ENCODE data around the gene MEN1. TPM values are rescaled to one million over a fixed set of nuclear protein-coding genes. Genes with fewer than 3 reads are reported as not detected.

Gene MEN1
- total RNA-seq, 1 donor from 2014 or later, result 26.4 TPM

DNA sequence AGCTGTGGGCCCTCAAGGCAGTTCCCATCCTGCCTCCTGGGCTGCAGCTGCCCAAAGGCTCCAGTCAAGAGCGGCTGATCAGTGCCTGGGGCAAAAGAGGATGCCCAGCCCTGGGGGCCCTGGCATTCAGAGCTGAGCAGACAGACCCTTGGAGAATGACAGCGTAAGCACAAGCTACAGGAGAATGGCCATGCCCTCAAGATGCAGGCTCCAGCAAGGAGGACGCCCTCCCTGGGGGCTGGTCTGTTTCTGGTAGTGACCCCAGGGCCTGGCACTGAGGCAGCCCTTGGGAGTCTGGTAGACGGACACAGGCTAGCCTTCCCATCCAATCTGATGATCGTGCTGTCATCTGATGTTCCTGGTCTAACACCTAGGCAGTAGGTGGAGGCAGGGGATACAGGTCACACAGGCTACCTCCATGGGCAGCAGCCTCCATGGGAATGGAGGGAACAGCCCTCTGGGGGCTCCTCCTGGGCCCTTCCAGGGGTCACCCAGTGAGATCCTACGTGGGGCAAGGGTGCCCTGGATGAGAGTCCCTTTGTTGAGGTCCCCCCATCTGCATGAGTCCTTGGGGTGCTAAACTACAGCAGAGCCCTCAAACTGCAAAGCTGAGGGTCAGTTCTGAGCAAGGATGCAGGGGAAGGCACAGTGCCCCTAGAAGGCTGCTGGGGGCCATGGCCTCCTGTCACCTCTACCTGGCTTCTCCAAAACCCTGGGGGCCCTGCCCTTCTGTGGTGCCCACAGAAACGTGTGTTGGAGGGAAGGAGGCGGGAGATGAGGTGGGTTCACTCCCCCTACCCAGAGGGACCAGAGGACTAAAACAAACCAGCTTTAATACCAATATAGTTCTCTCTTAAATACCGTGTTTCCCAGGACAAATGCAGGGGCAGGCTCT is 21.8 kb downstream of the MEN1 start:
- no peak for DNase-seq (ENCODE audit: extremely low read depth, low read depth, low spot score)

DNA sequence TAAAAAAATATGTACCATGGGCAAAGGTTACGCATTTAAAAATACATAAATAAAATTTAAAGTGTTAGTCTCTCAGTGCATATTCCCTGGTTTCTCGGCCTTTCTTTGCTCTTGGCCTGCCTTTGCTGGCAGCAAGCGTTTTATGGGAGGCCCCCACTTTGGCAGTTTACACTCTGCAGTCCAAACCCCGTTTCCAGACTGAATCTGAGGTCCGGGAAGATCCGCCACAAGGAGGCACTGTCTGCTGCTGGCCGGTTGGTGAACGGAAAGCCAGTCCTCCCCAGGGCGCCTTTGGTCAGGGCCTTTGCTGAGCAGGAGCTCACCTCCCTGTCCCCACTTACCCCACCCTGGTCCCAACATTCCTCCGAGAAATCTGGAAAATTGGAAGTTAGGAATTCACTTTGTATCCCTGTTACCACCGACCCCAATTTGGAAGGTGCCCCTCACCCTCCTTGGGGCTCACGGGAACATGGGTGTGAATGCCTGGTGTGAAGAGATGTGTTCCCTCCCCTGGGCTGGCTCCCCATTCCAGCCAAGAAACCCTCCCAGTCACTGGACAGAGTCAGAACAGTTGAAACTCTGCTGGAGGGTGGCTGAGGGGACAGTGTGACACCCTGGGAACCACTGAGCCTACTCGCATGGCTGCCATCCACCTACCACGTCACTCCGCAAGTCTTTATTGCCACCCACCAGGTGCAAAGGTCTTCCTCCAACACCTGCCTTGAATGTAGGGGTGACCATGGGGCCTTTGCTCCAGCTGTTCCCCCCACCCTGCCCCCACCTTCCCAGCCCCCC is 22.6 kb downstream of the MEN1 start:
- DNase-seq (ENCODE audit: extremely low read depth, low read depth, low spot score), result no peak

DNA sequence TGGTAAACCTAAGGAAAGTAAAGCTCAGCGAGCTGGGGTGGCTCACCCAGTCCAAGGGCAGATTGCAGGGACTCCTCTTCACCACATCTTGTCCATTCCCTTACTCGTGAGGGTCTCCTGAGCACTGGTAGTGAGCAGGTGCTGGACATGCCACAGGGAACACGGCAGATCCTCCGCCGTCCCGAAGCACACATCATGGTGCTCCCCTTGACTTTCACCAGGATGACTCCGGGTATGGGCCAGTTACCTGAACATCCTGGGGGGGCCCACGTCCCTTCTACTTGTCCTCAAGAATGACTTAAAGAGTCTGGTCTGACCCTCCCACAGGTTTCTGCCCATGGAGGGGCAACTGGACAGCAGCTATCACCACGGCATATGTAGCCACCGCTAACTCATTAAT is 24.0 kb downstream of the MEN1 start:
- no peak for DNase-seq (ENCODE audit: extremely low read depth, low read depth, low spot score)

DNA sequence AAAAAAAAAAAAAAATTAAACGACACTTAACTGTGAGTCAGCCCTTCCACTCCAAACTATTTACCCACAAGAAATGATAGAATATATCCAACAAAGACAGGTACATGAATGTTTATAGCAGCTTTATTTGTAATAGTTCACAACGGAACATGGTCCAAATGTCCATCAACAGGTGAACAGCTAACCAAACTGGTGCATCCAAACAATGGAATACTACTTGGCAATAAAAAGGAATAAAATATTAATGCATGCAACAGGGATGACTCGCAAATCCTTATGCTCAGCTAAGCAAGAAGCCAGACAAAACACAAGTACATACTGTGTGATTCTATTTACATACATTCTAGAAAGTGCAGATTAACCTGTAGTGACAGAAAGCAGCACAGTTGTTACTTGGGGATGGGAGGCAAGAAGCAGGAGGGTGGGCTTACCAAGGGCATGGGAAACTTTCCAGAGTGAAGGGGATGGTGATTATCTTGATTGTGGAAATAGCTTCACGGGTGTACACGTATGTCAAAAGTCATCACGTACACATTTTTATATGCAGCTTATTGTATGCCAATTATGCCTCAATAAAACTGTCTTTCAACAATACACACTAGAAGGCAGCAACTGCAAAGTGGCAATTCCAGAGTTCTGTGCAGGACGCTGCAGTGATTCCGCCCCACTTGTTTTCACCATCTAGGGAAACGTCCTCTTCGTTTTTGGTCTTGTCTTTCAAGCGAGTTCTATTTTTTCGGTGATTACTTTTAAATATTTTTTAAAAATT is 25.4 kb downstream of the MEN1 start:
- no peak for DNase-seq (ENCODE audit: extremely low read depth, low read depth, low spot score)

DNA sequence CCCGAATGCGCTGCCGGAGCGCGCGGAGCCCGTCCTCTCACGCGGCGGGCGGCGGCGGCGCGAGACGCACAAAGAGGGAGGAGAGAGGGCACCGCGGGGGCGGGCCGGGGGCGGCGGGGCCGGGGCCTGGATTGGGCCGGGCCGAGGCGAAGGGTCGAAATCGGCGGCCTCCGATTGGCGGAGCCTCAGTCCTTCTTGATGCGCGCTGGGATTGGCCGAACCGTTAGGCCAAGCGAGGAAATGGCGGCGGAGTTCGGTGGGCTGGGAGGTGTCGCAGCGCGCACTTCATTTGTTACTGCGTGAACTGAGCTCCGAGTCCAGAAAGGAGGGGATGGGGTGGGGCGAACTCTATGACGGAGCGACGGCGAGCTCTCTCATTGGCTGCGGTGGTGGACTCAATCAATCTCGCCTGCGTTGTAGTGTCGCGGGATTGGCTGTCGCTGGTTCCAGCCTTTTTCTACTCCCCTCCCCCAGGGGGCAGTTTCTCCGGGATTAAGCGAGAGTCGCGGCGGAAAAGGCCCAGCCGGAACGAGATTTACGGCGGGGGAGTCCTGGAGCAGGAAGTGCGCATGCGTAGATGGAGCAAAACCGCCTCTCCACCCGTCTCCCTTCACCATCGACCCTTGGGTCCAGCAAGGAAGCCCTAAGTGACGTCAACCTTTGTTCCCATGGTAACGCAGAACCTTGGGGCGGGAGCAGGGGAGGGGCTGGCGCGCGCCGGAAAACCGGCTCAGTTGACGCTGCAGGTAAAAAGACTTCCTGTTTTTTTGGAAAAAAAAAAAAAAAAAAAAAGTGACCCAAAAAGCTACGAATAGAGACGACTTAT is 31.7 kb downstream of the MEN1 start, which contains the start of gene SF1:
Gene SF1 (minus strand): TSS at position 70 of the 826 bp plus-strand sequence. CDS start 150 bp downstream, outside the sequence.
- peak; percentile 99 for DNase-seq (ENCODE audit: extremely low read depth, low read depth, low spot score)

DNA sequence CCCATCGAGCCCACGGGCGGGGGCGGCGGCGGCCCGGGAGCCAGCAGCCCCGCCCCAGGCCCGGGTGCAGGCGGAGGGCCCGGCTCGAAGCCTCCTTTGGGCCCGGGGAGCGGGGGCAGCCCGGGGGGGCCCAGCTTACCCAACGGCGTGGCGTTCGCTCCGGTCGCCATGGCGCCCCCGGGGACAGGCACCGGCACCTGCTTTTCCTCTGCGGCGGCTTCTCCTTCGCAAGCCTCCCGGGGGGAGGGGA is 32.2 kb downstream of the MEN1 start:
- DNase-seq (ENCODE audit: extremely low read depth, low read depth, low spot score), result no peak

DNA sequence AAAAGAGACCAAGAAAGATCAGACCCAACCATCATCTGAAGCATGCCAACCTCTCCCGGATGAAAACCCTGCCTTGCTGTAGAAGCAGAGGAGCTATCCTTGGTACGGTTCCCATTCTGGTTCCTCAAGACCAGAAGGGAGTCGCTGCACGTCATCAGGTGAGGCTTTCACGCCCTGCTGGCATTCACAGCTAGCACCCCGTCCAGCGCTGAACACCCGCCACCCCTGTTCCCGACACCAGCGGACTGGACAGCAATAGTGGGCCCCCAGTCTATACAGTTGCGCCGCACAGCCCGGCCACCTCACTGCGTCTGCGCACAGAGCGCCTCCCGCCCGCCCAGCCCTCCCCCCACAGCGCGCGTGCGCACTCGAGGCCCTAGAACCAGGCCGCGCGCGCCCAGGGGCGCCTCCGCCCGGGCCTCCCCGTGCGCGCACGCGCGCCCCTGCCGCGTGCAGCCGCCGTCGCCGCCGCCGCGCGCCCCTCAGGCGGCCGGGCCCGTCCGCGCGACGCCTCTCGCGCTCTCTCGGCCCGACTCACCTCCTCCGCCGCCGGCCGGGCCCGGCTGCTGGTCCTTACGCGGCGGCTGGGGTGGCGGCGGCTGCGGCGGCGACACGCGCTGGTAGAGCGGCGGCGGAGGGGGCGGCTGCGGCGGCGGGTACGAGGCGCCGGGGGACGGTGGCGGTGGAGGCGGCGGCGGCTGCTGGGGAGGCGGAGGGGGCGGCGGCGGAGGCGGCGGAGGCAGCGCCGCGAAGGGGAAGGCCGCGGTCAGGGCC is 32.7 kb downstream of the MEN1 start:
- no peak for DNase-seq (ENCODE audit: extremely low read depth, low read depth, low spot score)

DNA sequence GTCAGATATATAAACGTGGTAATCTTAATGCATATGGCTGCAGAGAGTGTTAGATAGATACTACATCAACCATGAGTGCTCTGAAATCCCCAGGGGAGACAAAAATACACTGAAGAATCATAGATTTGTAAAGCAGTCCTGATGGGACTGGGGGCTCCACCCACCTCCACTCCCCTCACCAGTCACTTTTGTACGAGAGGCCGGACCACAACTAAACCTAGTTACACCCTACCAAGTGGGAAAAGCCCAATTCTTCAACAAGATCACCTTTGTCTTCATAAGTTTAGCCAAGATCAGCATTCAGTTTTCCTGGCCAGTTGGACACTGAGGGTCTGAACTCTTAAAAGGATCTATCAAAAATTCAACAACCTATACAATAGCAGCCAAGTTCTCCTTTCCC is 33.5 kb downstream of the MEN1 start:
- no peak for DNase-seq (ENCODE audit: extremely low read depth, low read depth, low spot score)

DNA sequence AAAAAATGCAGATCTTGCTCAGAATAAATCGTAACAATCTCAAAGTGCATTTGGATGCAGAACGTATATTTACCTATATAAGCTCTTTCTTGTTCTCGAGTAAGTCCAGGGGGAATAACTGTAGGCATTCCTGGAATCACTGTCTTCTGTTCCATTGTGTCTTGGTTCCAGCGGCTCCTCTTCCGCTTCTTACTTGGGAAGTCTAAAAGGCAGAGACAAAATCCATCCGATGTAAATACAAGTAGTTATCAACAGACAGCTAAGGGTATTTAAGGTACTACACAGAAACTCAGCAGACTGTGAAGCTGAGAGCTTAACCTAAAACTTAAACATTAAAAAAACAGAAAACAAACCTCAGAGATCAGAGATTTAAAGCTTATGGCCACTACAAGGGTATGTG is 33.9 kb downstream of the MEN1 start:
- no peak for DNase-seq (ENCODE audit: extremely low read depth, low read depth, low spot score)

DNA sequence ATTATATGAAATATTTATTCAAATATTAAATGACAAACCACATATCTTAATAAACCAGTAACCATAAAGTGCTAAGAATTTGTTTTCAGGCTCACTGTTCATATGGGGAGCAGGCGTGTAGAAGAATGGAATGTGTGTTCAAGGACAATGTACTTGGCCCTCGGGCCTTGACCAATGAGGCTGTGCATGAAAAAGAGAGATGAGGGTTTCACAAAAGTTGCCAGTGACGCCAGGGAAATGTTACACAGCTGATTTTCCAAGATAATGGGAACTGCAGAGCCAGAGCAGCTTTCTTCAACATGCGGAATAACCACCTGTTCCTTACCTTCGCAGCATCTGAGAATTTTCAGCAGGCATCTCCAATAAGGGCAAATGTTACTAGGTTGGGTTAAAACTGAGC is 36.2 kb downstream of the MEN1 start:
- no peak for DNase-seq (ENCODE audit: extremely low read depth, low read depth, low spot score)

DNA sequence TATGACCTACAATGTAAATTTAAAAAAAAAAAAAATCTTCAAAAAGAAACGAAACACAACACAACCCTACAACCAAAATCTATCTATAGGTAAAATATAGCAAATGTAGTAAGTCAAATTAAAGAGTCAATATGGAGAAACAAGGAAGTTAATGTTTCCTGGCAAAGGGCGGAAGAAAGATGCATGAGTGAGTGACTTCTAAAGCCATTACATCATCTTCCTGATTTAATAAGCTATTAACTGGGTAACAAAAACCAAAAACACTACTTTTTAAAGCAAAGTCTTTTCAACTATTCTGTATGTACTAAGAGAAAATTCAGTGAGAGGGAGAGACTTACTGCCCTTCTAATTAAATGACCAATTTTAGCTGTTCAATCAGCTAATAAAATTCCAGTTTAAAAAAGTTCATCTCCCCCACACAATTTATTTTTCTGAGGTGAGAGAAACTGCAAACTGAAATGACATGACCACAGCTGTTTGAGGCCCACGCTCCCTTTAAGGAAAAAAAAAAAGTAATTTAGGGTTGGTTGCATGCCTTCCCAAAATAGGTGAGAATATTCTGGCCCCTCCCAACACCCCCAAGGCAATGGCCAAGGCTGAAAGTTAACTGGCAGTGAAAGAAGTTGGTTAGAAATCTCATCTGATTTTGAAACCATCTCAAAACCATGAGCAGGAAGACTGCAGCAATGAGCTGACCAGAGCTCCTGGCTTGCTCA is 37.9 kb downstream of the MEN1 start:
- no peak for DNase-seq (ENCODE audit: extremely low read depth, low read depth, low spot score)

DNA sequence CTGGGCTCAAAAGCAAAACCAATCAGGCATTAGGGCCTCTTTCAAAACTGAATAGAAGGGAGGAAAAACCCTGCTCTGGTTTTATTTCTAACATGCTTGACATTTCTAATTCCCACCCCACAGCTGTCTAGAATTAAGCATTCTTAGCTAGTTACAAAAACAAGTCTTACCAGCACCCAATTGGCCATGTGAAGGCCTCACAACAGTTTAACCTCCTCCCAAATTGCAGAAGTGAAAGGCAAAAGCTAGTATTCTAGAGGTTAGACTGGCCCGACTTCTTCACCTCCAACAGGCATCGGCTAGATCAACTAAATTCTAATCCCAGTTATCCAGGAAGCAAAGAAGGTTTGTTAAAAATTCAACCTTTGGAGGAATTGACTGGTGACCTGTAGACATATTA is 38.5 kb downstream of the MEN1 start:
- DNase-seq (ENCODE audit: extremely low read depth, low read depth, low spot score), result no peak

DNA sequence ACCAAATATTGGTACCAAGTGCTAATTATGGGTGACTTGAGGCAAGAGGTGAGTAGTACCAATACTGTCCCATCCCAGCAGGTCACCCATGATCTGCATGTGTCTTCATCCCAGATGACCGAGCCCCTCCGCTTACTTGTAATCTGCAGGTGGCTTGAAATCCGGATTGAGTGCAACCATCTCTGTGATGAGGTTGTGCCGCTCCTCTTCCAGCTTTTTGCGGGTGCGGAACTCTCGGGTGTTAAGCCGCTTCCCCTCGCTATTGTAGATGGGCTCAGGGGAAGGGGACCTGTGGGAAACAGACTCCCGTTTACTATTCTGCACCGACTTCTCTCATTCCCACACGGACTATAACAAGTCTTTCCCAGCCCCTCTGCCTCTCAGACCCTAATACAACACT is 40.2 kb downstream of the MEN1 start:
- no peak for DNase-seq (ENCODE audit: extremely low read depth, low read depth, low spot score)

DNA sequence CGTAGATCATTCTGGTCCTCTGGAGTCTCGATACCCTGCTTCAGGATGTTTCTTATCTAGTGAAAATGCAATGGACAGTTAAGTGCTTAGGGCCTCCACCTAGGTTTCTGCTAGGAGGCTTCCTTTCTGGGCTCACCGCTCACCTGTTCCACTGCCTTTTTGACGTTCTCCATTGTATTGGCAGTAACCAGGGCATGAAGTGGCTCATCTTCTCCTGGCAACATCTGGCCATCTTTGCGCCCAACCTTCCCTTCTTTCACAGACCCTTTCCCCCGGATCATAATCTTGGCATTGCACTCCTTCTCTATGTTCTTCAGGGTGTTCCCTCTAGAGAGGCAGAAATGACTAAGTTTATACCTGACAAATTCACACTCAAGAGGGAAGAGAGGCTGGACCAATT is 41.1 kb downstream of the MEN1 start:
- DNase-seq (ENCODE audit: extremely low read depth, low read depth, low spot score), result no peak

DNA sequence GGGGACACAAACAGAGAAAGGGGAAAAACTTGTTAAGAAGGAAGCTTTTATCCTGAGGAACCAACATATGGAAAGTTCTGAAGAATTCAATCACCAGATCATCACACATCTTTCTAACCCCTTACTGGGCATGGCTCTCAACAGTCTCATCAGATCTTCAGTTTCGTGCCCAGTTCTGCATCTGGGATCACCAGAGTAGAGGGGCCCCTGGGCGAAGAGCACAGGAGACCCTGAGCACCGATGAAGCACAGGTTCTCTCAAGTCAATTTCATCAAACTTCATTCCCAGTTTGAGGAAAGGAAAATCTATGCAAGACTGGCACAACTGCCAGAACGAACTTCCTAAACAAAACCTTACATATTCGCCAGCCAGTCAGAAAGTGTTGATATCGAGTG is 42.1 kb downstream of the MEN1 start:
- DNase-seq (ENCODE audit: extremely low read depth, low read depth, low spot score), result no peak

DNA sequence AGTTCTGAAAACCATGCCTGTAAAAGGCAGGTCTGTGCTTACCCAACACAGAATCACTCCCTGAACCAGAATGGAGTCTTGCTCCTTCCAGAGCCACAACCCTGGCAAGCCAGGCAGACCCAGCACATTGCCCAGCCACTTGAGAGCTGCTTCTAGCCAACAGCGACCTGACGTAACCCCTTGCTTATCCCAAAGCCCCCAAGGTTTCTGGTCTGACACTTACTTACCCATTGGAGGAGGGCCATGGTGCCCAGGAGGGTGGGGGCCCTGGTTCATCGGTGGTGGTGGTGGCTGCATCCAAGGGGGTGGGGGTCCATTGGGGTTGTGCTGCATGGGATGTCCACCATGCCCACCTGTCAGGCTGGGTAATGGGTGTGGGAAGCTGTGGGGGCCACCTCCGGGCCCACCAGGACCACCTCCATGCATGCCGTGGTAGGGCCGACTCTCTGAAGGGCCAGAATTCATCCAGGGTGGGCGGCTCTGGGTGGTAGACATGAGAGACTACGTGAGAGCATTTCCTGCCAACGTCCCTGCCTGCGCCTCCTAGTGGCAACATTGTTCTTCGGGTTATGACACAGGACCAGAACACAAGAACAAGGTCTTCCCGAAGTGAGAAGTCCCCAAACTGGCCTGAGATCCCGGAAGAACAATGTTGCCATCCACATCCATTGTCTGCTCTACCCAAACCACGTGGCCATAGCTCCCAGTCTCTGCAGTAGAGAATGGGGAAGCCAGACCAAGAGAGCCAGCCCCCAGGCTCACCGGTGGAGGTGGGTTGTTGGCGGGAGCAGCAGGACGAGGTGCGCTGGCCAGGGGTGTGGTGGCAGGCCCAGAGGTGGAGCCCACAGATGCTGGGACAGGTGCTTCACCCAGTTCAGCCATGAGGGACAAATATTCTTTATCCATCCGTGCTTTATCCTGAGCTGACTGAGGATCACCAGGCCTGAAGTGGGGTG is 42.7 kb downstream of the MEN1 start:
- DNase-seq (ENCODE audit: extremely low read depth, low read depth, low spot score), result no peak

DNA sequence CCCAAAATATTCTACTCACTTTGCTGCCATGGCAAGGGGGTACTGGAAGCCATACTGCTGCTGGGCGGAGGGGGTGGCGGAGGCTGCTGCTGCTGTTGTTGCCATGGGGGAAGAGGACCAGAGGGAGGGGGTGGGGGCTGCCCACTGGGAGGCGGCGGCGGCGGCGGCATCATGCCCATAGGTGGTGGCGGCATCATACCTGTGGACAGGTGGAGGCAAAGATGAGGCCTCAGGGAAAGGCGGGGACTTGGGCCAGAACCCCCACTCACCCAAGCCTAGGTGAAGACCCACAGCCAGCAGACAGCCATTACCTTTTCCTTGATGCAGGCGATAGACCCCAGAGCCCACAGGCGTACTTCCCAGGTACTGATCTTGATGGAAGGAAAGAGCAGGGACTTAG is 43.5 kb downstream of the MEN1 start:
- no peak for DNase-seq (ENCODE audit: extremely low read depth, low read depth, low spot score)
